Vagina (tissue), 2 donors: Measurements from ENCODE around the gene IFNL3. TPM values are rescaled to one million over a fixed set of nuclear protein-coding genes. Genes with fewer than 3 reads are reported as not detected.

ENCODE experiments used
- DNase-seq, 2 donors: peaks; one replicate each; pipeline ENCODE4 v3.0.0-alpha.2; 2017; ENCODE audit errors: extremely low spot score in 2 of 2
- H3K27ac ChIP-seq: fragments of 200-600 bp; sonication (generic); one replicate; pipeline ENCODE4 v1.5.1; 2019
- H3K27me3 ChIP-seq: fragments of 200-600 bp; sonication (generic); one replicate; pipeline ENCODE4 v1.5.1; 2019
- H3K36me3 ChIP-seq, 2 donors: fragments of 200-600 bp; sonication (generic); one replicate each; pipeline ENCODE4 v1.5.1; 2017 to 2019
- H3K4me1 ChIP-seq: fragments of 200-600 bp; sonication (generic); one replicate; pipeline ENCODE4 v1.5.1; 2019
- H3K4me3 ChIP-seq, 2 donors: fragments of 200-600 bp; sonication (generic); 1 replicate in 1 of 2; 2 replicates in 1 of 2; pipeline ENCODE4 v1.5.1; 2016 to 2019
- H3K9me3 ChIP-seq: fragments of 200-600 bp; sonication (generic); one replicate; pipeline ENCODE4 v1.5.1; 2019
- POLR2A ChIP-seq, 2 donors: fragments of 450-650 bp; IDR thresholded peaks; one replicate each; pipeline ENCODE4 v1.6.1; 2017; ENCODE audit warnings: antibody characterized with exemption in 2 of 2, mild to moderate bottlenecking in 2 of 2, moderate library complexity in 2 of 2
- POLR2AphosphoS5 ChIP-seq, 2 donors: sonication (generic); formaldehyde crosslinking; IDR thresholded peaks; one replicate each; pipeline ENCODE4 v1.9.0; 2017; ENCODE audit warnings: antibody characterized with exemption in 2 of 2, mild to moderate bottlenecking in 2 of 2, low read depth in 1 of 2; ENCODE audit not compliant: insufficient read depth in 1 of 2
- intact Hi-C: fragments of 100-400 bp; cut with DNase I; formaldehyde crosslinking; loops from one replicate; pipeline ENCODE4 v1.15.1; 2023
- total RNA-seq: library from RNA; depleted of rRNA; stranded (reverse); fragments of >200 nt; gene quantifications from one replicate; pipeline ENCODE4 v1.2.3, GENCODE V29; 2016
- TF ChIP-seq, protein P1 (sequence below), 3 experiments: fragments of 450-650 bp in 2 of 3; fragments of 200-600 bp in 1 of 3; sonication (generic) in 1 of 3; IDR thresholded peaks; one replicate each; pipeline ENCODE4 v1.5.1; 2017 to 2019; ENCODE audit warnings: antibody characterized with exemption in 3 of 3, mild to moderate bottlenecking in 2 of 3, moderate library complexity in 2 of 3

The IFNL3 gene
- total RNA-seq, 1 donor from 2014 or later: not detected

- H3K27ac ChIP-seq: no peak overlapping the region
- H3K27me3 ChIP-seq: peaks cover 10% of the 10 kb centered on the region
- H3K4me1 ChIP-seq: peaks cover 15% of the 10 kb centered on the region
- H3K4me3 ChIP-seq: no peak overlapping the region
- H3K36me3 ChIP-seq: no peaks in the 10 kb centered on the region
- intact Hi-C loops: no loop called here
- no peak for DNase-seq
- H3K9me3 ChIP-seq: no peaks in the 10 kb centered on the region
- TF ChIP-seq, protein P1, sequence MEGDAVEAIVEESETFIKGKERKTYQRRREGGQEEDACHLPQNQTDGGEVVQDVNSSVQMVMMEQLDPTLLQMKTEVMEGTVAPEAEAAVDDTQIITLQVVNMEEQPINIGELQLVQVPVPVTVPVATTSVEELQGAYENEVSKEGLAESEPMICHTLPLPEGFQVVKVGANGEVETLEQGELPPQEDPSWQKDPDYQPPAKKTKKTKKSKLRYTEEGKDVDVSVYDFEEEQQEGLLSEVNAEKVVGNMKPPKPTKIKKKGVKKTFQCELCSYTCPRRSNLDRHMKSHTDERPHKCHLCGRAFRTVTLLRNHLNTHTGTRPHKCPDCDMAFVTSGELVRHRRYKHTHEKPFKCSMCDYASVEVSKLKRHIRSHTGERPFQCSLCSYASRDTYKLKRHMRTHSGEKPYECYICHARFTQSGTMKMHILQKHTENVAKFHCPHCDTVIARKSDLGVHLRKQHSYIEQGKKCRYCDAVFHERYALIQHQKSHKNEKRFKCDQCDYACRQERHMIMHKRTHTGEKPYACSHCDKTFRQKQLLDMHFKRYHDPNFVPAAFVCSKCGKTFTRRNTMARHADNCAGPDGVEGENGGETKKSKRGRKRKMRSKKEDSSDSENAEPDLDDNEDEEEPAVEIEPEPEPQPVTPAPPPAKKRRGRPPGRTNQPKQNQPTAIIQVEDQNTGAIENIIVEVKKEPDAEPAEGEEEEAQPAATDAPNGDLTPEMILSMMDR (IDR thresholded peaks at IDR 0.05): no peak
- TF ChIP-seq POLR2A (IDR thresholded peaks at IDR 0.05) (no peak), POLR2AphosphoS5 (IDR thresholded peaks at IDR 0.05; ENCODE audit: insufficient read depth in 1 of 2, low read depth in 1 of 2) (no peak)
Observed at GRCh38 chr19:39265321-39265916, 20.6 kb upstream of the IFNL3 start.

- Histone ChIP-seq H3K27me3 (peaks cover 10% of the 10 kb centered on the region), H3K4me3 (no peak overlapping the region), H3K36me3 (no peaks in the 10 kb centered on the region), H3K9me3 (no peaks in the 10 kb centered on the region), H3K27ac (no peak overlapping the region), H3K4me1 (peaks cover 15% of the 10 kb centered on the region)
- no peak for DNase-seq
- TF ChIP-seq POLR2A (IDR thresholded peaks at IDR 0.05) (no peak), POLR2AphosphoS5 (IDR thresholded peaks at IDR 0.05; ENCODE audit: insufficient read depth in 1 of 2, low read depth in 1 of 2) (no peak)
- TF ChIP-seq, protein P1 (IDR thresholded peaks at IDR 0.05): no peak
- intact Hi-C loops: no loop called here
Observed at GRCh38 chr19:39264306-39265290, 19.8 kb upstream of the IFNL3 start.

GRCh38 chr19:39263912-39264305 is 19.1 kb upstream of the IFNL3 start:
- no peak overlapping the region for H3K4me3 ChIP-seq
- no peak overlapping the region for H3K27ac ChIP-seq
- DNase-seq: no peak
- H3K36me3 ChIP-seq: no peaks in the 10 kb centered on the region
- H3K27me3 ChIP-seq: peaks cover 10% of the 10 kb centered on the region
- TF ChIP-seq POLR2A (IDR thresholded peaks at IDR 0.05) (no peak), POLR2AphosphoS5 (IDR thresholded peaks at IDR 0.05; ENCODE audit: insufficient read depth in 1 of 2, low read depth in 1 of 2) (no peak)
- TF ChIP-seq, protein P1 (IDR thresholded peaks at IDR 0.05): no peak
- H3K4me1 ChIP-seq: peaks cover 15% of the 10 kb centered on the region
- intact Hi-C loops: no loop called here
- H3K9me3 ChIP-seq: no peaks in the 10 kb centered on the region

DNA sequence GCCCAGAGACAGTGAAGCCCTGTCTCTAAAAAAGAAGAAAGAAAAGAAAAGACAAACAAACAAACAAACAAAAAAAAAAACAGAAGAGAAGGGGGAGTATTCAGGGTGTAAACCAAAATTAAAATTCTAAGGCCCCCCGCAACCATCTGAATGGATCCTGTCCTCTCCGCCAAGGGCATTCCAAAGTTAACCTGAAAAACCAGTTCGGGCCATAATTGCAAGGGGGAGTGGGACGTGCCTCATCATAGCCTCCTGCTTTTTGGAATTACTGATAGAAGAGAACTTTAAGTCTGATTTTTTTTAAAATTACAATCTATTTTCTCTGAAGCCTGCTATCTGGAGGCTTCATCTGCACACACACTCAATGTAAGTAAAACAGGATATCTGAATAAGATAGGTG is 17.7 kb upstream of the IFNL3 start:
- no peak overlapping the region for H3K27ac ChIP-seq
- H3K4me3 ChIP-seq: no peak overlapping the region
- no peak for DNase-seq
- no peaks in the 10 kb centered on the region for H3K9me3 ChIP-seq
- H3K27me3 ChIP-seq: peaks cover 10% of the 10 kb centered on the region
- peaks cover 15% of the 10 kb centered on the region for H3K4me1 ChIP-seq
- intact Hi-C loops: no loop called here
- no peak for TF ChIP-seq POLR2A (IDR thresholded peaks at IDR 0.05)
- no peak for TF ChIP-seq POLR2AphosphoS5 (IDR thresholded peaks at IDR 0.05; ENCODE audit: insufficient read depth in 1 of 2, low read depth in 1 of 2)
- TF ChIP-seq, protein P1 (IDR thresholded peaks at IDR 0.05): no peak
- no peaks in the 10 kb centered on the region for H3K36me3 ChIP-seq
